HG03571 (cell line): ENCODE data around the gene BCL2L13.
"Not testable (repeated sequence)": the region's sequence is repeated elsewhere in the genome, so short reads cannot be mapped to it uniquely, and the experiment has no call there.

ENCODE experiments used
- ATAC-seq: cut with Tn5 transposase; IDR thresholded peaks from one replicate; pipeline ENCODE4 v1.9.1; 2021; ENCODE audit not compliant: unreplicated experiment

The BCL2L13 gene

GRCh38 chr22:17753401-17753989 is 114.9 kb downstream of the BCL2L13 start:
- ATAC-seq, result no peak

GRCh38 chr22:17754233-17754925 is 115.8 kb downstream of the BCL2L13 start:
- ATAC-seq, result no peak

GRCh38 chr22:17761138-17761488 is 122.6 kb downstream of the BCL2L13 start:
- no peak for ATAC-seq

- not testable (repeated sequence) for ATAC-seq
Measured at GRCh38 chr22:17763442-17763841, 124.9 kb downstream of the BCL2L13 start.

GRCh38 chr22:17764036-17764435 is 125.5 kb downstream of the BCL2L13 start:
- no peak for ATAC-seq

- not testable (repeated sequence) for ATAC-seq
Measured at GRCh38 chr22:17764852-17765251, 126.3 kb downstream of the BCL2L13 start.

- peak; percentile 65 for ATAC-seq
Measured at GRCh38 chr22:17767233-17768065, 128.9 kb downstream of the BCL2L13 start.

GRCh38 chr22:17769013-17769715 is 130.6 kb downstream of the BCL2L13 start:
- no peak for ATAC-seq

- no peak for ATAC-seq
Measured at GRCh38 chr22:17769716-17770082, 131.1 kb downstream of the BCL2L13 start.

GRCh38 chr22:17770180-17771077 is 131.9 kb downstream of the BCL2L13 start:
- no peak for ATAC-seq

- no peak for ATAC-seq
Measured at GRCh38 chr22:17772249-17772957, 133.8 kb downstream of the BCL2L13 start.

- ATAC-seq, result no peak
Measured at GRCh38 chr22:17772958-17773605, 134.5 kb downstream of the BCL2L13 start.

- no peak for ATAC-seq
Measured at GRCh38 chr22:17773606-17774205, 135.1 kb downstream of the BCL2L13 start.

GRCh38 chr22:17774206-17774925 is 135.8 kb downstream of the BCL2L13 start, which contains the start of gene BID:
Gene BID, minus strand, starts transcription at chr22:17774469. Its CDS starts 24,353 bp downstream, at chr22:17750116.
- no peak for ATAC-seq

- no peak for ATAC-seq
Measured at GRCh38 chr22:17774926-17775685, 136.5 kb downstream of the BCL2L13 start.

- ATAC-seq, result no peak
Measured at GRCh38 chr22:17775781-17776465, 137.4 kb downstream of the BCL2L13 start.
